HG02610 (cell line): ENCODE measurements around the gene GGT7.

ENCODE experiments used
- ATAC-seq: cut with Tn5 transposase; IDR thresholded peaks from one replicate; pipeline ENCODE4 v1.9.1; 2021; ENCODE audit warnings: mild to moderate bottlenecking, moderate library complexity; ENCODE audit not compliant: unreplicated experiment

The GGT7 gene

DNA sequence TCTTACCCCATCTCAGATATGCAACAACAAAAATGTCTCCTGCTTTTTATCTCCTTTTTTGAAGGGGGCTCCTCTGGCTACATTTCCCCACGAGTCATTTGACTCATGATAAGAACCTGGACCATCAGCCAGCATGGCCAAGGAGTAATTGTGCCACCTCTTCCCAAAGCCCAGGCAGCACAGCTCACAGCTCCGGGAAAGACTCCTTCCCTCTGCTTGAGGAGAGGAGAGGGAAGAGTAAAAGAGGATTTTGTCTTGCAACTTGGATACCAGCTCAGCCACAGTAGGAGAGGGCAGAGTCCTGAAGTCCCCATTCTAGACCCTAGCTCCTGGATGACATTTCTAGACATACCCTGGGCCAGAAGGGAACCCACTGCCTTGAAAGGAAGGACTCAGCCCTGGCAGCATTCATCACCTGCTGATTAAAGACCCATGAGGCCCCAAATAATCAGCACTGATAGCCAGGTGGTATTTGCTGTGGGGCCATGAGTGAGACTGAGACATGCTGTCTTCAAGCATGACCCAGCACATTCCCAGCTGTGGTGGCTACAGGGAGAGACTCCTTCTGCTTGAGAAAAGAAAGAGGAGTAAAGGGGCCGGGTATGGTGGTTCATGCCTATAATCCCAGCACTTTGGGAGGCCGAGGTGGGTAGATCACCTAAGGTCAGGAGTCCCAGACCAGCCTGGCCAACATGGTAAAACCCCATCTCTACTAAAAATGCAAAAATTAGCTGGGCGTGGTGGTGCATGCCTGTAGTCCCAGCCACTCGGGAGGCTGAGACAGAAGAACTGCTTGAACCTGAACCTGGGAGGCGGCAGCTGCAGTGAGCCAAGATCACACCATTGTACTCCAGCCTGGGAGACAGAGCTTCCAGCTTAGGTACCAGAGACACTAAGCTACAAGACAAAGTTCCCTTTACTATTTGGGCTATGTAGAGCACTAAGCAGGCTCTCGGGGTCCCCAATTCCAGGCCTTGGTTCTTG is 75.4 kb downstream of the GGT7 start:
- no peak for ATAC-seq
